HG02798 (cell line): ENCODE results near the gene ENPP6.

Source experiments
- ATAC-seq: cut with Tn5 transposase; IDR thresholded peaks from one replicate; pipeline ENCODE4 v1.9.1; 2021; ENCODE audit warnings: mild to moderate bottlenecking; ENCODE audit not compliant: unreplicated experiment, poor library complexity

Gene ENPP6

DNA sequence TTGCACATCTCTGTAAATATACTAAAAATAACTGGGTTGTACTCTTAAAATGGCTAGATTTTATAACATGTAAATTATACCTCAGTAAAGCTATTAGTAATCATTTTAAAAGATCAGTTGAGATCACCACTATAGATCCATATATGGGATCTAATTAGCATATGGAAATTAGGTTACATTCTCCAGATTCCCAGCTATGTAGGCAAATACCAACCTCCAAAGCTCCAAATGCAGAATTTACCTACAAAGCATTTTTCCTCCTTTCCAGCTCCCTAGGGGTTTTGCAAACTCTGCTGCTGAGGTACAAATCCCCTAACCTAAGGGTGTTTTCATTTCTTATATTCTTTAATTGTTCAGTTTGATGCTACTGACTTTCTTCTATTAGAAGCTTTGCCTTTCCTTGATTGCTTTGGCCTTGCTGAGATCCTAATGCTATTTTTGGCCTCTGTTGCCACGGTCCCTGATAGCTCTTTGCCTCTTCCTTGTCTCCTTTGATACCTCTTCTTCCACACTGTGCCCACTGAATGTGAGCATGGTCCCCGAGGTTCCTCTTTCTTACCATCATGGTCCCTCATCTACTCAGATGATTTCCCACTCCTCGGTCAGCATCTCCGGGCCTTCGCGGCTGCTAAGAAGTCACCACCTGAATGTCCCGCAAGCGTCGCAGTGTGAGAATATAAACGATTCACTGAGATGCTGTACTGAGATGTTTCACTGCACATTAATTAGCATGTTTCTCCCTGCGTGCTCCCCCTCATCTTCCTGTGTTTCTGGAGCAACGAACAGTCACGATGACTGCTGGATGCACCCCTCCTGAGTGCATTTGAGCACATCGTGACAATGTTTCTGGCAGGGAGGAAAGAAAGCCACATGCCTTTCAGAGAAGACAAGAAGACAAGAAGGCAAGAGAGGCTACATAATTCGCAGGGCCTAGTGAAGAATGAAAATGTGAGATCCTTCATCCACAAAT, 23.8 kb downstream of the ENPP6 start:
- ATAC-seq: no peak

DNA sequence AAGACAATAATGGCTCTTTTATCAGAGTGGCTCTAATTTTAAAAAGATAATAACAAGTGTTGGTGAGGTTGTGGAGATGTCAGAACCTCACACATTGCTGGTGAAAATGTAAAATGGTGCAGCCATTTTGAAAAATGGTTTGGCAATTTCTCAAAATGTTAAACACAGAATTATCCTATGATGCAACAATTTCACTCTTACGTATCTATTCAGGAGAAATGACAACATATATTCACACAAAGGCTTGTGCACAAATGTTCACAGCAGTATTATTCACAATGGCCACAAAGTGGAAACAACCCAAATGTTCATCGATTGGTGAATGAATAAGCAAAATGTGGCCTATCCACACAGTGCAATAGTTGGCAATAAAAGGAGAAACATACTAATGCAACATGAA, 24.7 kb downstream of the ENPP6 start:
- ATAC-seq: no peak

DNA sequence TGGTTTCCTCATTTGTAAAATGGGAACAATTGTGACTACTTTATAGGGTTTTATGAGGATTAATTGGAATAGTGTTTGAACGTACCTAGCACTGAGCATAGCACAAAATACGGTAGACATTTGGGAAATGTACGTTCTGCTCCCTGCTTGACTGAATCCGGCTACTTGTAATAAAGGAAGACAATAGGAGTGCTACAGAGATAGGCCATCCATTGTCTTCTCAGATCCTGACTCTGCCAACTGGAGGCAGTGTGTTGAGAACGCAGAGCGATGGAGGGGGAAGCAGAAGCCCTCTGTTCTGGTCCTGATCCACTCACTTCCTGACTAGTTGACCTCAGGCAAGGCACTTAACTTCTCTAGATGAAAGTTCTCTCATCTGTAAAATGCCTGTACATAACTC, 26.4 kb downstream of the ENPP6 start:
- no peak for ATAC-seq

DNA sequence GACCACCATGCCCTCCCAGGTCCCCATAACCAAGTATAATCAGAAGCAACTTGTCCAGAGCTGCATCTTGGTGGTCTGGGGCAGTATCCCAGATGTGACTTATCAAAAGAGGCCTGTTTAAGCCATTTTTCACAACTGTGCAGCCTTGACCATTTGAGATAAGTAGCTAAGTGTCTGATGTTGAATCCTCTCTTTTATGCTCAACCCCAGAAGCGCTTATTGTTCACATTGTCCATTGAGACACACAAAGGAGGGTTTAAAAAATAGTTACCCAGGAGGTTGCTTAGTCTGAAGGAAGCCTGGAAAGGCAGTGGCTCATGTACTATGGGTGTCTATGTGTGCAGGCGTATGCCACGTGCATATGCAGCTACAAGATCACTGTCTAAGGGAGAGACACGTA, 27.0 kb downstream of the ENPP6 start:
- no peak for ATAC-seq

DNA sequence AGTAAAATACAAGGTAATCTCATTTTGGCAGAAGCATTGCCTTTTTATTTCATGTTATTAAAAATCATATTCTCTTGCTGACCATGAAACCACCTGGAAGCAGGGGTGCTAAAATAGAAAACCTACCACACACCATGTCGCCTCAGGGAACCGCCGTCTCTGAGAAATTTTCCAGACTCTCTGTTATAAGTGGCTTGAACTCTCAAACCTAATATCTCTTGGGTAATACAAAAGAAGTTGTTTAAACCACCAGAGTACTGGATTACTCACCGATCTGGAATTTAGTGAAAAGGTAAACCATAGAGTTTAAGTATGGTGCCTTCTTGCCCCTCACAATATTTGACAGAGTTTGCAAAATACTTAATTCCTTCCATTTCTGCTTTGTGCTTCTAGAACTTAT, 27.7 kb downstream of the ENPP6 start:
- ATAC-seq: no peak

DNA sequence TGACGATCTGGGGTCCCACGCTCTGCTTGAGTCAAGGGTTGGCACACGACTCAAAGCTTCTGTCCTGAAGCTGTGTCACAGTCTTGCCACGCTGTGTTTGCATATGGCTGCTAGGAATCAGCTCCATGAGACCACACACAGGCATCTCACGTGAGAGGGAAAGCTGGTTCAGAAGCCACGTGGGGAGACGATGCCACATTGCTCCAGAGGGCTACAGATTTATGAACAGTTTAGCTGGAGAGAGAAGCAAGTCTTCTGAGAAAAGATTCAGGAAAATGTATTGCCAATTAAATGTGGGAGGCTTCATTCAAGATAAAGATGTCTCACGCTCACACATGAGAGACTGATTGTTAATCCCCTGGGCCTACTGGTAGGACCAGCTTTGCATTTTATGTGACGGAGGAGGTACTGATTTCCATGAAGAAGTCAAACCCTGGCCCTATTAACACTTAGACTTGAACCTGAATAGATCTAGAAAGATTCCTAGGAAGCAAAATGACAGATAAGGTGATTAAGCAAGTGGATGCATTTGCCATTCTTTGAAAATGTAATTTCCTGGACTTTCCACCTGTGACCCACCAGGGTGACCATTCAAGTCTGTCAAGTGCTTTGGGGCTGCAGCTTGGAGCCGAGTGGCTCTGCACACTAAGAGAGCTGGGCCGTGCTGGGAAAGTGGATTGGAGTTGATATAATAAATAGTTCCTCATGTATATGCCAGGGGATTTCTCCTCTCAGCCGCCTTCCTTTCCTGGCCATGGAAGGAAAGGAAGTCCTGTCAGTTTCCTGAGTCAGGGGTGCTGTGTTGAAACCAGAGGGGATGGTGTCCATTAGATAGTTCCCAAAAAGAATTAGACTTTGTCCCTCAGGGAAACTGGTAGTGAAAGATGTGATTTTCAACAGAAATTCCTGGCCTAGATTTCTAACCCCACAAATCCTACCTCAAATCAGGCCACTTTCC, 29.0 kb downstream of the ENPP6 start:
- ATAC-seq: no peak

DNA sequence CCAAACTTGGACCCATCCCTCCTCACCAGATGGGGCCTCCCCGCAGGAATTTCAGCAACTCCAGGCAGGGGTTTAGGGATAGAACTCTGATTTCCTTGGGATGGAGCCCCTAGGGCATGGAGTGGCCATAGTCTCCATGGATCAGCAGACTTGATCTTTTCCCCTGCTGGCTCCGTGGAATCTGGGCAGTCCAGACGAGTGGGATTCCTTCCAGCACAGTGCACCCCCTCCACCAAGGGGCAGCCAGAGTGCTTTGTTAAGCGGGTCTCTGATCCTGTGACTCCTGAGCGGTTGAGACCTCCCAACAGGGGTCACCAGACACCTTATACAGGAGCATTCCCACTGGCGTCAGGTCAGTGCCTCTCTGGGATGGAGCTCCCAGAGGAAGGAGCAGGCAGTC, 40.4 kb downstream of the ENPP6 start:
- ATAC-seq: no peak

DNA sequence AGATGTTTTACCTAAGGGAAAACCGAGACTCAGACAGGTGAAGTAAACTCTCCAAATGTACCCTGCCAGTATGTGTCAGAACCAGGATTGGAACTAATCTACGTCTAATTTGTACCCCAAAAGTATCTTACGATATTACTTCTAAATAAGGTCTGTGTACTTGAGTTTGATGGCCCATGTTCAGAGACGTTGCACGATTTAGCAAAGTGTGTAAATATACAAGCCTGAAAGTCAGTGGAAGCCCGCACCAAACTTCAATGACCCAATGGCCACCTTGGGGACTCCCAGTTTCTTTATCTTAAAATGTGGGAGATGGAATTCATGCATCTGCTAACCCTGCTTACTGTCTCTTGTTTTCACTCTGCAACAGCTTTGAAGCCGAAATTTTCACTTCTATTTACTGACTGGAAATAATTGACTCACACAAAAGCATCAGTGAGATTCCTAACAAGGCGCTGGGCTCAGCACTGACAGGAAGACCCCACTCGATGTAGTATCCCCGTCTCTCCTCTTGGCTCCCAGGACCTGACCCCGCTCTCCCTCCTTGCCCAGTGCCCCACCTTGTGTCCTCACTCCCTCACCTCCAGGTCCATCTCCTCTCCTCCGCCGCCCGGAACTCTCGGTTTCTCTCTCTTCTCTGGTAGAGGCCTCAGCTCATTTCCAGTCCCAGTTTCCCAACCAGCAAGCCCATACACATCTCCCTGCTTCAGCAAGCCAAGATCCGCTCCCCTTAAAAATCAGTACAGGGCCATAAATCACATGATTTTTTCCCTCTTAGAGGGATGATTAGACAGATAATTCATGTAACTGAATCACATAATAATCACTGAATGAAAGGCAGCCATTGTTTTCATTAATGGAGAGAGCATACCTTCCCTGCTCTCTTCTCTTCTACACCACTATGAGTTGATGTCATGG, 42.8 kb downstream of the ENPP6 start:
- ATAC-seq: no peak

DNA sequence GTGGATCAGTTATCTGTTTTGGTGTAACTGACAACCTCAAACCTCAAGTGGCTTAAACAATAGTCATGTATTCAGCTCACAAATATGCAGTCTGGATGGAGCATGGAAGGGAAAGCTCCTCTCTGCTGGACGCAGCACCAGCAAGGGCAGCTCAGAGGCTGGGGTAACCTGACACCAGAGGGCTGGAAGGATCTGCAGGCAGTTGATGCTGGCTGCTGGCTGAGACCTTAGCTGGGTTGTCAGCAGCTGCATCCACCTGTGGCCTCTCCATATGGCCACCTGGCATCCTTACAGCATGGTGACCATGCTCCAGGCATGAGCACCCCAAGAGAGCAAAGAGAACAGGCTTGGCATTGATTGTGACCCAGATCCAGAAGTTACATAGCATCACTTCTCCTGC, 46.7 kb downstream of the ENPP6 start:
- ATAC-seq: no peak

DNA sequence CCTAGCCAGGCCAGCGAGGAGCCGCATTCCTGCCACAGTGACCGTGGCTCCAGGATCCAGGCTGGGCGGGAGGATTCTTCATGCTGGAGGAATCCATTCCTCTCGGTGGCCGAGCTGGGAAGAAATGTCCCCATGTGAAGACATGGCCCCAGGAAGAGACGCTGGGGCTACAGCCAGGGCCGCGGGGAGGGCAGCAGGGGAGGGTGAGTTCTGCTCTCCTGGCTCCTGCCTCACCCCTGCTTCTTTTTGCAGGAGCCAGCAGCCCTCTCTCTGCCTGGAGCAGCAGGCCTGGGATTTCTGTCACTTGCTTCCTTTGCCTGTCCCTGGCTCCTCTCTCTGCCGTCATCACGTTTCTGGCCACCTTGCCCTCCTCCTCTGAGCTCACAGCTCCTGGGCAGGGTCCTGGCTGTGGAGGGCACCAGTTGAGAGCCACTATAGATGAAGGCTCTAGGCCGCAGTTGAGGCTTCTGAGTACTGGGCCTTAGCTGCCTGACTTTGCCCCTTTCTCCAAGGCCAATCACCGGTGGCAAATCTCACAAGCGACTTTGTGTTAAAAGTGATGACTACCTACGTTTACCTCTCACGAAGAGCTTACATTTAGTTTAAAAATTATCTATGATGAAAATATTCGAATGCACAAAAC, 48.3 kb downstream of the ENPP6 start:
- ATAC-seq: no peak

DNA sequence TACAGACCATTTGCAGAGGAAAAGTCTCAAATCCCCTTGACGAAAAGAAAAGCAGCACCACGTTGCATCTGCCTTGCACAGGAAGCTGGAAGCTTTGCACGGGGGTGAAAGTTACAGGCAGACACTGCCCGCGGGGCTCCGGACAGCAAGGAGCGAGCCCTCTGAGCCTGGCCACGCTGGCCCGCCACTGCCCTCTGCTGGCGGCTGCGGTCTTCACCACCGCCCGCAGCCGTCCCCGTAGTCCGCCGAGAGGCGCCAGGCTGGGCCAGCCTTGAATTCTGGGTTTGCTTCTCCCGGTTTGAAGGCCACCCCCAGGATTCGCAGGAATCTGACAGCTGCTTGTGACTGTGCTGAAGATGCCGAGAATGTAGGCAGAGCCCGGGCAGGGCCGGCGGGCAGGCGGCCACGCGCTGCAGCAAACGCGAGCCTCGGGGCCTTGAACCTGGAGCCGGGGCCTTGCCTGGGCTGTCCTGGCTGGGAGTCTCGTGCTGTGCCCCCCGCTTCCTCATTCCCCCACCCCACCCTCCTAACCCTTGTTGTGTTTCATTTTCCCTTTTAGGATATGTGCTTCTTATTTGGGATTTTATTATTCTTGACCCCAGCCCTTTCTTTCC, 49.2 kb downstream of the ENPP6 start:
- peak; percentile 78 for ATAC-seq

DNA sequence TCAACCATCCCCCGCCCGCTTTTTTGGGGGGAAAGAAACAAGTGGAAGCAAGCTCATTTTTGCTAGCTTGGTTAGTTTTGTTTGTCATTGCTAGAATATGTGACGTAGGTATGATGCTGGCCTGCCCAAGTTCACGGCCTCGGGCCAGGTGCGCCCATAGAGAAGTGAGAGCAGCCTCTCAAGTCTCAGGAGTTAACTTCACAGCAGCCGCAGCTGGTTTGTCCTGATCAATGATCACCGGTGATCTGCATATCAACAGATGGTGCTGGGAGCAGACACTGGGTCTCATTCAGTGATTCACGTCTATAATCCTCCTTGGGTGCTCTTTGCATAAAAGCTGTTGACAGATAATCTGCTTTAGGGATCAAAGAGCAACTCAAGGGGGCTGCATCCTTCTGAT, 50.1 kb downstream of the ENPP6 start:
- peak; percentile 89 for ATAC-seq

DNA sequence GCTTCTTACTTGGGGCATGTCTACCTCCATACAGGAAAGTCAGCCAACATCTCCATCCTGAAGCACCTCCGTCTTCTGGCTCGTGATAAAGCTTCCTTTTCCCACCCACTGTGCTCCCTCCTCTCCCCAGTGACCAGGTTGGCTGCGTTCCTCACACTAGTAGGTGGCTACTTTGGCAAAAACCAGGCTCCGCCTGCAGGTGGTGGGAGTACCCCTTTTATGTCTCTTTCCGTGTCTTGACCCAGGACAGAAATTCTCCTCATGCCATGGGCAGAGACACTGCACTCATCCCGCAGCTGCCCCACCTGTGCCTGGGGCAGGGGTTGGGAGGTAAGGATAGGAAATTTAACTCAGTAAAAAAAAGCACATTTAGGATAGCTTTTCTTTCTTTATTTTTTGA, 50.9 kb downstream of the ENPP6 start:
- ATAC-seq: no peak

DNA sequence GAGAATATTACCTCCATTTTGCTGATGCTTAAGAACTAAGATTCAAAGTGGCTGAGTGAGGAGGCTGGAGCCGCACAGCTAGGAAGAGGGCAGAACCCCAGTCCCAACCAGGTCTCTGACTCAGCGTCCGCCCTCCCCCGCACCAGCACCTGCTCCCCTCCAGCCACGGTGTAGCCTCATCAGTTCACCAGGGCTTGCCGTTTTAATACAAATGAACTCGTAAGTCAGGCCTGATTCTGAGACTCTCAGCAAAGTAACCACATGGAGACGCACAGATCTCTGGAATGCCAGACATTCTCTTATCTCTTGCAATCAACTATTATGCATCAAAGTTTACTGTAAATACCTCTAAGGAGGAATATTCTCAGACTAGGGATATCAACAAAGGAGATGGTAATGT, 52.4 kb downstream of the ENPP6 start:
- ATAC-seq: no peak

DNA sequence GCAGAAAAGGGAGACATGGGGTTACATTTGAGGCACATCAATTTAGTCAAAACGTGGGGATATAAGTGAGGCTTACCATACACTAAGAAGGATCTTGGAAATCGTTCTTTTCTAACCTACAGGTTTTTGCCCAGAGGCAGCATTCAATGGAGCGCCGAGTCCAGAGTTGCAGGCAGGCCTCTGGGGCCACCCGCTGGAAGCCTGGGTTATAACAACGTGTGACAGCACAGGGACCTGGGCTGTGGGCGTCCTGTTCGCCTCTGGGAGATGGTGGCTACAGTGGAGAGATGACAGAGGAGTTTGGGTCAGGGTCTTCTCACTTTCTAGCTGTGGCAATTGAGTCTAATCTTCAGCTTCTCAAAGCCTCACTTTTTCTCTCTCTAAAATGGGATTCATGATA, 53.9 kb downstream of the ENPP6 start:
- no peak for ATAC-seq

DNA sequence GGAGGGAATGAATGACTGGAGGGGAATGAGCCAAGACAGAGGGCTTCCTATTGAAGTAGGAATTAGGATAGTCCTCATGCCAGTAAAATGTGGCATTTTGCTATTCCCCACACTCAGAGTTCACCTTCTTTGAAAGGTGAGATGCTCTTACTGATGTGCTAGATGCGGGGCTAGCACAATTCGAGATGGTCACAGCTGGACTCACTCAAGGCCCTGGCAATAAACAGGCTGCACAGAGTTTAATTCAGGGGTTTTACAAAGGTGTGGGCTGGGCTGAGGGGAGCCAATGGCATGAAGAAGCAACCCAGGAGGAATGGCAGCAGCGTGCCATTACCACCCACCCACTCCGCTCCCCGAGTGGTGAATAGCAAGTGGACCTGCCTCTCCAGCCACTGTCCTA, 55.1 kb downstream of the ENPP6 start:
- ATAC-seq: no peak

DNA sequence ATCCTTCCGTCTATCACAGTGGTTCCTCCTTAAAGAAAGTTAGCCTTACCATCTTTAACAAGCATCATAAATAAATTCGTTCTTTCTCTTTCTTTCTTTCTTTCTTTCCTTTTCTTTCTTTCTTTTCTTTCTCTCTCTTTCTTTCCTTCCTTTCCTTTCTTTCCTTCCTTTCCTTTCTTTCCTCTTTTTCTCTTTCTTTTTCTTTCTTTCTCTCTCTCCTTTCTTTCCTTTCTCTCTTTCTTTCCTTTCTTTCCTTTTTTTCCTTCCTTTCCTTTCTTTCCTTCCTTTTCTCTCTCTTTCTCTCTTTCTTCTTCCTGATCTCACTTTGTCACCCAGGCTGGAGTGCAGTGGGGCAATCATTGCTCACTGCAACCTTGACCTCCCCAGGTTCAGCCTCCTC, 60.4 kb downstream of the ENPP6 start:
- no peak for ATAC-seq

DNA sequence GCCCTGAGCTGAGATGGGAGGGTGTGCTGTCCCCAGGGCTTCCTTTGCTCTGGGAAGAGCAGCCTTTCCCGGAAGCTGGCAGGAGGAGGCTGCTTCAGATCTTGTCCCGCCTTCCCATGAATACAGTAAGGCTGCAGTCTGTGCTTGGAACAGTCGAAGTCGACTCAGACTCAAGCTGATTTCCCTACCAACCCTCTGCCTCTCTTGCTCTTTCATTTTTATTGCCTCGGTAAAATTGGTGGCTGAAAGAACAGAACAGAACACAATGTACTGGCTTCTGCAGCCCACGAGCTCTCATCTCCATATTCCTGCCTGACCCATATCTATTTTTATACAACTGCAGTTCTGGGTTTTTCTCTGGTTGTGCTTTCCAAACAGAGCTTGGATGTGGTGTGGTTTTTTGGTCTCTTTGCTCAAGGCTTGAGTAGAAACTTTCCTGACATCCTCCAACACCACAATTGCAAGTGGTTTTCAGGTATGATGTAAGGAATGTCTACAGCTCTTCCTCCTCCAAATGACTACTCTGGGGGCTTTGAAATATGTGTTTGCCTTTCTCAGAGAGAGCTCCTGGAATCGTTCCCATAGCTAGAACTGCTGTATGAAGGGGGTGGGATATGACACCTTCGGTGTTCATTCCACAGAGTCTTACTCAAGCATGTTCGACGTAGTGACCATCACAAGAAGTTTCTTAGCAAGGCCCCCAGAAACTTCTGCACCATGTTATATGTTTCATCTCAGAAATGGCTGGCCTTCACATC, 61.3 kb downstream of the ENPP6 start:
- ATAC-seq: no peak

DNA sequence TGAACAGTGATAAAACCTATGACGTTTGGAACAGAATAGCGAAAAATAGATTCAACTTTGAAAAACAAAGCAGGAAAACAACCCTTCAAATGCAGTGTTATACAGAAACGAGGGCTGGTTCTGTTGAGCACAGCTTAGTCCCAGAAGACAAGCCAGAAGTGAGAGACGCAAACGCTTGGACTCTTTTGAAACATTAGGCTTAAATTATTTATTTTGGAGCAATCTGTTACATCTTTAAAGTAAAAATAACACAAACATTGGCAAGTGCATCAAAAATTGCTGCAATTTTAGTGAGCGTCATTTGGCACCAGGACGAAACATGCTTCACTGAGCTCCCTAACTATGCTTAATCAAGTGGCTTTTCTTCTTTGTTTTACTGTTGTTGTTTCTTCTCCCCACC, 63.5 kb downstream of the ENPP6 start:
- no peak for ATAC-seq
